A673 (cell line): ENCODE measurements around the gene TMEM132C. TPM values are rescaled to one million over a fixed set of nuclear protein-coding genes. Genes with fewer than 3 reads are reported as not detected.

ENCODE experiments used
- BruUV-seq: library from RNA; stranded (reverse); fragments of 400-500 nt; replicated peaks from 2 replicates; lab custom pipeline; 2021; lab: Mats Ljungman, UMichigan
- CTCF ChIA-PET: fragments of 300-600 bp; sonication (Branson Sonifier 250); formaldehyde crosslinking; loops from one replicate; lab custom pipeline; 2022; ENCODE audit warnings: antibody characterized with exemption; lab: Charles Lee
- POLR2A ChIA-PET: fragments of 300-600 bp; sonication (Branson Sonifier 250); formaldehyde crosslinking; loops from one replicate; lab custom pipeline; 2022; ENCODE audit warnings: antibody characterized with exemption; ENCODE audit not compliant: low non-redundant PET; lab: Charles Lee
- DNase-seq: peaks from one replicate; pipeline ENCODE4 v3.0.0-alpha.2; 2015; ENCODE audit warnings: low spot score
- H3K27ac ChIP-seq: fragments of 200-600 bp; sonication (generic); 2 replicates; pipeline ENCODE4 v1.5.1; 2016; ENCODE audit warnings: mixed run types, low read depth, mild to moderate bottlenecking, mixed read lengths, antibody characterized with exemption, low read length; ENCODE audit not compliant: poor library complexity, severe bottlenecking
- H3K27me3 ChIP-seq: fragments of 200-600 bp; sonication (generic); replicated peaks from 2 replicates; pipeline ENCODE4 v1.6.1; 2017; ENCODE audit warnings: mixed run types, low read depth, mild to moderate bottlenecking, mixed read lengths, antibody characterized with exemption, low read length; ENCODE audit not compliant: insufficient read depth, poor library complexity
- H3K36me3 ChIP-seq: fragments of 200-600 bp; sonication (generic); 2 replicates; pipeline ENCODE4 v1.6.1; 2016; ENCODE audit warnings: mixed run types, mild to moderate bottlenecking, mixed read lengths, antibody characterized with exemption, low read length; ENCODE audit not compliant: insufficient read depth, poor library complexity, severe bottlenecking
- H3K4me1 ChIP-seq: fragments of 200-600 bp; sonication (generic); 2 replicates; pipeline ENCODE4 v1.6.1; 2017; ENCODE audit warnings: mixed run types, mild to moderate bottlenecking, mixed read lengths, antibody characterized with exemption, low read length; ENCODE audit not compliant: insufficient read depth, poor library complexity, severe bottlenecking
- H3K4me3 ChIP-seq: fragments of 200-600 bp; sonication (generic); 2 replicates; pipeline ENCODE4 v1.5.1; 2016; ENCODE audit warnings: low read depth, mixed run types, mild to moderate bottlenecking, mixed read lengths, low read length; ENCODE audit not compliant: poor library complexity, severe bottlenecking
- H3K9me3 ChIP-seq: fragments of 200-600 bp; sonication (generic); 2 replicates; pipeline ENCODE4 v1.6.1; 2016; ENCODE audit warnings: mixed run types, low read depth, mild to moderate bottlenecking, mixed read lengths, antibody characterized with exemption, low read length; ENCODE audit not compliant: poor library complexity, severe bottlenecking
- CTCF ChIP-seq: fragments of 300-800, 200-600 bp; sonication (generic); conservative IDR thresholded peaks from 2 replicates; pipeline ENCODE4 v1.5.1; 2017; ENCODE audit warnings: low read depth, mild to moderate bottlenecking, antibody characterized with exemption, low read length, moderate library complexity, mixed read lengths
- EZH2 ChIP-seq: fragments of 200-600 bp; sonication (generic); IDR thresholded peaks from 2 replicates; pipeline ENCODE4 v1.6.1; 2017; ENCODE audit warnings: borderline replicate concordance, low read depth, mild to moderate bottlenecking, mixed read lengths, antibody characterized with exemption, low read length; ENCODE audit not compliant: poor library complexity, severe bottlenecking
- intact Hi-C: fragments of 100-400 bp; cut with micrococcal nuclease; formaldehyde crosslinking; loops from one replicate; pipeline ENCODE4 v1.10.0; 2022; ENCODE audit not compliant: unreplicated experiment
- total RNA-seq: library from RNA; stranded (reverse); gene quantifications from 2 replicates; pipeline ENCODE4 v1.2.3, GENCODE V29; 2021

Gene TMEM132C
- total RNA-seq, 1 experiment from 2014 or later: not detected

- peaks cover 28% of the 10 kb centered on the region for H3K27me3 ChIP-seq
- CTCF ChIA-PET: no interaction called here
- H3K36me3 ChIP-seq: no peaks in the 10 kb centered on the region
- no peak overlapping the region for H3K27ac ChIP-seq
- POLR2A ChIA-PET: no interaction called here
- H3K4me1 ChIP-seq: no peaks in the 10 kb centered on the region
- no peak overlapping the region for H3K4me3 ChIP-seq
- intact Hi-C loops: no loop called here
- H3K9me3 ChIP-seq: no peaks in the 10 kb centered on the region
- TF ChIP-seq CTCF (no peak), EZH2 (no peak)
- no TSS peak for BruUV-seq
- no peak for DNase-seq
Measured at GRCh38 chr12:128708789-128709188, 441.8 kb downstream of the TMEM132C start.

GRCh38 chr12:128709660-128710059, 442.7 kb downstream of the TMEM132C start:
- no peak for DNase-seq
- H3K4me3 ChIP-seq: no peak overlapping the region
- no peaks in the 10 kb centered on the region for H3K36me3 ChIP-seq
- peaks cover 30% of the 10 kb centered on the region for H3K27me3 ChIP-seq
- intact Hi-C loops: no loop called here
- CTCF ChIA-PET: no interaction called here
- TF ChIP-seq CTCF (no peak), EZH2 (no peak)
- H3K9me3 ChIP-seq: no peaks in the 10 kb centered on the region
- BruUV-seq: no TSS peak
- no peak overlapping the region for H3K27ac ChIP-seq
- POLR2A ChIA-PET: interaction anchor here (0.5 kb wide), 1 partner anchor 131 kb away, joined by 3 read pairs; no protein-coding TSS in a partner anchor
- H3K4me1 ChIP-seq: no peaks in the 10 kb centered on the region

GRCh38 chr12:128711486-128711885, 444.5 kb downstream of the TMEM132C start:
- ChIA-PET CTCF (no interaction called here), POLR2A (no interaction called here)

More at GRCh38 chr12:128711486-128711885, 444.5 kb downstream of the TMEM132C start:
- H3K27ac ChIP-seq: no peak overlapping the region
- no peaks in the 10 kb centered on the region for H3K36me3 ChIP-seq
- no peak for DNase-seq
- no peak overlapping the region for H3K4me3 ChIP-seq
- no peaks in the 10 kb centered on the region for H3K9me3 ChIP-seq
- no peak for TF ChIP-seq CTCF
- TF ChIP-seq EZH2: no peak
- H3K27me3 ChIP-seq: peaks cover 44% of the 10 kb centered on the region
- BruUV-seq: no TSS peak
- H3K4me1 ChIP-seq: no peaks in the 10 kb centered on the region
- intact Hi-C loops: no loop called here
